Suppressor macrophage treated with lipopolysaccharide for 1 hour (primary cell): ENCODE data around the gene TMEM63B.
"Not testable (repeated sequence)": the region's sequence is repeated elsewhere in the genome, so short reads cannot be mapped to it uniquely, and the experiment has no call there.

Experiments used
- DNase-seq, 3 donors: peaks; one replicate each; pipeline ENCODE4 v3.0.0-alpha.2; 2020 to 2022

Gene TMEM63B

GRCh38 chr6:44172731-44173500, 45.6 kb downstream of the TMEM63B start:
- DNase-seq = peak; percentile 96

GRCh38 chr6:44176130-44176761, 48.9 kb downstream of the TMEM63B start:
- peak; percentile 23 to 58 (median 38) for DNase-seq

- DNase-seq = peak; percentile 47 to 50 (median 48)
These were observed 49.6 kb downstream of the TMEM63B start for GRCh38 chr6:44176762-44177509.

- DNase-seq = no peak
These were observed 50.5 kb downstream of the TMEM63B start for GRCh38 chr6:44177691-44178423.

GRCh38 chr6:44178424-44179071, 51.2 kb downstream of the TMEM63B start:
- DNase-seq = no peak

GRCh38 chr6:44179072-44179536, 51.8 kb downstream of the TMEM63B start:
- no peak for DNase-seq

- no peak for DNase-seq
These were observed 52.3 kb downstream of the TMEM63B start for GRCh38 chr6:44179648-44180047.

- no peak for DNase-seq
These were observed 53.1 kb downstream of the TMEM63B start for GRCh38 chr6:44180406-44180805.

- no peak for DNase-seq
These were observed 53.5 kb downstream of the TMEM63B start for GRCh38 chr6:44180886-44181285.

- DNase-seq = not testable (repeated sequence)
These were observed 54.4 kb downstream of the TMEM63B start for GRCh38 chr6:44181784-44182183.

- DNase-seq = no peak
These were observed 55.6 kb downstream of the TMEM63B start for GRCh38 chr6:44182911-44183390.

GRCh38 chr6:44183783-44184182, 56.4 kb downstream of the TMEM63B start:
- no peak for DNase-seq

- DNase-seq = not testable (repeated sequence)
These were observed 58.0 kb downstream of the TMEM63B start for GRCh38 chr6:44185356-44185755.

GRCh38 chr6:44185953-44186634, 58.7 kb downstream of the TMEM63B start:
- DNase-seq = no peak

GRCh38 chr6:44186635-44187025, 59.3 kb downstream of the TMEM63B start:
- DNase-seq = no peak

GRCh38 chr6:44188819-44189218, 61.5 kb downstream of the TMEM63B start:
- no peak for DNase-seq

- DNase-seq = no peak
These were observed 61.9 kb downstream of the TMEM63B start for GRCh38 chr6:44189257-44189656.

- DNase-seq = peak in 1 of 3 donors; percentile 60
These were observed 63.4 kb downstream of the TMEM63B start for GRCh38 chr6:44190715-44191114.

GRCh38 chr6:44192428-44193041, 65.2 kb downstream of the TMEM63B start:
- no peak for DNase-seq

GRCh38 chr6:44193307-44193910, 66.1 kb downstream of the TMEM63B start:
- DNase-seq = no peak

- DNase-seq = no peak
These were observed 67.0 kb downstream of the TMEM63B start for GRCh38 chr6:44194326-44194725.
